Calu3 (cell line): ENCODE data around the gene CCDC150. TPM values are rescaled to one million over a fixed set of nuclear protein-coding genes. Genes with fewer than 3 reads are reported as not detected.
"Not testable (repeated sequence)": the region's sequence is repeated elsewhere in the genome, so short reads cannot be mapped to it uniquely, and the experiment has no call there.

Experiments used
- BruUV-seq: library from RNA; stranded (reverse); fragments of 400-500 nt; replicated peaks from 2 replicates; lab custom pipeline; 2021; lab: Mats Ljungman, UMichigan
- CTCF ChIA-PET: fragments of 300-600 bp; sonication (Branson Sonifier 250); formaldehyde crosslinking; loops from one replicate; lab custom pipeline; 2022; ENCODE audit warnings: antibody characterized with exemption; lab: Charles Lee
- DNase-seq: peaks from one replicate; pipeline ENCODE4 v3.0.0; 2022
- H3K27ac Mint-ChIP-seq: one replicate; pipeline ENCODE4 v1.8.0; 2022; ENCODE audit warnings: mixed read lengths; ENCODE audit not compliant: unreplicated experiment
- H3K27me3 Mint-ChIP-seq: one replicate; pipeline ENCODE4 v1.8.0; 2022; ENCODE audit warnings: mixed read lengths; ENCODE audit not compliant: unreplicated experiment
- H3K36me3 Mint-ChIP-seq: one replicate; pipeline ENCODE4 v1.8.0; 2022; ENCODE audit warnings: mild to moderate bottlenecking, moderate library complexity, mixed read lengths; ENCODE audit not compliant: insufficient read depth, unreplicated experiment
- H3K4me1 Mint-ChIP-seq: one replicate; pipeline ENCODE4 v1.8.0; 2022; ENCODE audit warnings: mild to moderate bottlenecking, low read depth, mixed read lengths; ENCODE audit not compliant: unreplicated experiment
- H3K4me3 Mint-ChIP-seq: one replicate; pipeline ENCODE4 v1.8.0; 2022; ENCODE audit warnings: mild to moderate bottlenecking, low read depth, moderate library complexity, mixed read lengths; ENCODE audit not compliant: unreplicated experiment
- H3K9me3 Mint-ChIP-seq: one replicate; pipeline ENCODE4 v1.8.0; 2022; ENCODE audit warnings: low read depth, mixed read lengths; ENCODE audit not compliant: unreplicated experiment
- CTCF ChIP-seq: fragments of 200-600 bp; IDR thresholded peaks from one replicate; pipeline ENCODE4 v1.8.0; 2022; ENCODE audit warnings: antibody characterized with exemption; ENCODE audit not compliant: unreplicated experiment
- intact Hi-C: fragments of 100-400 bp; cut with micrococcal nuclease; formaldehyde crosslinking; loops from one replicate; pipeline ENCODE4 v1.10.0; 2022; ENCODE audit not compliant: unreplicated experiment
- total RNA-seq: library from RNA; stranded (reverse); gene quantifications from 2 replicates; pipeline ENCODE4 v1.2.3, GENCODE V29; 2022

Gene CCDC150
- total RNA-seq, 1 experiment from 2014 or later, result 21.7 TPM

- CTCF ChIA-PET, result no interaction called here
- Mint-ChIP-seq H3K4me3 (no peak overlapping the region), H3K9me3 (no peaks in the 10 kb centered on the region), H3K4me1 (no peaks in the 10 kb centered on the region), H3K27me3 (no peaks in the 10 kb centered on the region), H3K27ac (no peak overlapping the region), H3K36me3 (peaks cover 5% of the 10 kb centered on the region)
- intact Hi-C loops, result no loop called here
- DNase-seq, result no peak
- no peak for TF ChIP-seq CTCF
- BruUV-seq, result no TSS peak
These were observed 64.2 kb downstream of the CCDC150 start for GRCh38 chr2:196703695-196704094.

GRCh38 chr2:196710056-196710455 is 70.5 kb downstream of the CCDC150 start:
- CTCF ChIA-PET, BruUV-seq, H3K27ac Mint-ChIP-seq, H3K36me3 Mint-ChIP-seq, intact Hi-C loops, H3K9me3 Mint-ChIP-seq, H3K27me3 Mint-ChIP-seq, H3K4me3 Mint-ChIP-seq, H3K4me1 Mint-ChIP-seq, DNase-seq: not testable (repeated sequence)

- no TSS peak for BruUV-seq
- no peaks in the 10 kb centered on the region for H3K4me1 Mint-ChIP-seq
These were observed 72.1 kb downstream of the CCDC150 start for GRCh38 chr2:196711625-196712024.

DNA sequence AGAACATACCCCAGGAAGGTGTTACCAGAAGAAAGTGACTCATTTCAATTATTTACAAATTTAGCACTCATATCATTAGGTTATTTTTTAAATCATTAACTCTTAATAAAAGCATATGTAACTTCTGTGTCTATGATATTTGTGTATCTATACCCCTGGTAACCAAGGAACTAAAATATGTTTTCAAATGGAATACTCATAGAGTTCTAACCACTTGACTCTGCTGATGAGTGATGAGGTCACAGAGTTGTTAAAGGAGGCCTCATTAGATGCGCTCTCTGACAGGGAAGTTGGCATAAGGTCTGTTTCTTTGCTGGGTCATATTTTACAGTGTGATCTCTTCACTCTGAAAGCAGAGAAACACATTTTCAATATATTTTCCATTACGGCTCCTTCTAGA is 73.4 kb downstream of the CCDC150 start:
- no peak for TF ChIP-seq CTCF
- no TSS peak for BruUV-seq
- no peaks in the 10 kb centered on the region for H3K4me1 Mint-ChIP-seq
- CTCF ChIA-PET, result no interaction called here
- H3K4me3 Mint-ChIP-seq, result no peak overlapping the region
- no peaks in the 10 kb centered on the region for H3K27me3 Mint-ChIP-seq
- DNase-seq, result no peak
- no peaks in the 10 kb centered on the region for H3K36me3 Mint-ChIP-seq
- no peak overlapping the region for H3K27ac Mint-ChIP-seq
- peaks cover 3% of the 10 kb centered on the region for H3K9me3 Mint-ChIP-seq
- intact Hi-C loops, result no loop called here

More at GRCh38 chr2:196711625-196712024, 72.1 kb downstream of the CCDC150 start:
- Mint-ChIP-seq H3K36me3 (no peaks in the 10 kb centered on the region), H3K27me3 (no peaks in the 10 kb centered on the region), H3K4me3 (no peak overlapping the region), H3K9me3 (peaks cover 3% of the 10 kb centered on the region), H3K27ac (no peak overlapping the region)
- CTCF ChIA-PET, result no interaction called here
- DNase-seq, result no peak
- intact Hi-C loops, result no loop called here
- TF ChIP-seq CTCF, result no peak

DNA sequence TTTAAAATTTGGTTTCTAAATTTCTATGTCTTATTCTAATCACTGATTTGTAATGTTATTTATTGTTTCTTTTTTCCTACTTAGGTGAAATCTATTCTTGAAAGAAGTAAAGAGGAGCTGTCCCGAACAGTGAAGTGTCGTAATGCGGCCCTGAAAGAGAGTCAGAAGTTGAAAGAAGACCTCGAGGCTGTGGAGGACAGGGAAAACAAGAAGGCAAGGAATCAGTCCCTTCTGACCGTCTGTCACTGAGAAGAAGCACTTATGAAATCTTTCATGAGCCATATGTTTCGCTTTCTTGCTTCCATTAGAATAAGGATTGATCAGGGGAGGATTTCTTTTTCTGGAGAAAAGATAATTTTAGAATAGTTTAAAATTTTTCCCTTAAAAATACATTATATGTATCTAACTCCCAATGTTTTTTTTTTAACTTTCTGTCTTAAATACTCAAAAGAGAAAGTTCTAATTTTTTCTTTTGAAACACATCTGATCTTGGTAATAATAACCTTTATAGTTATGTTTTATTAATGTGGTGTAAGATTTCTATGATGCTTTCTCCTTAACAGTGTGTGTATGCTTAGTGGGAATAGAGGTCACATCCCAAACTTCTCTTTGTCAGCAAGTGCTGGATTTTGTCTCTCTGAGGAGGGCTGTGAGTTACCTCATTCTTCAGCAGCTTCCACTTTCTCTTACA is 79.0 kb downstream of the CCDC150 start:
- no TSS peak for BruUV-seq
- Mint-ChIP-seq H3K4me3 (no peak overlapping the region), H3K27ac (peak overlapping the region; percentile 15), H3K4me1 (peaks cover 12% of the 10 kb centered on the region), H3K9me3 (no peaks in the 10 kb centered on the region), H3K27me3 (no peaks in the 10 kb centered on the region), H3K36me3 (no peaks in the 10 kb centered on the region)
- CTCF ChIA-PET, result no interaction called here
- no peak for DNase-seq
- TF ChIP-seq CTCF, result no peak
- intact Hi-C loops, result no loop called here
